ENCODE data around the gene RPS19BP1. TPM values are rescaled to one million over a fixed set of nuclear protein-coding genes. Genes with fewer than 3 reads are reported as not detected.
A peak's percentile ranks its signal among the peaks of the same experiment; 100 is the strongest.
"Not testable (repeated sequence)": the region's sequence is repeated elsewhere in the genome, so short reads cannot be mapped to it uniquely, and the experiment has no call there.

RPS19BP1 gene
- total RNA-seq, 1 donor from 2014 or later, result 72.1 TPM

GRCh38 chr22:39510529-39511149, 21.9 kb downstream of the RPS19BP1 start:
- H3K36me3 ChIP-seq (ENCODE audit: control insufficient read depth, insufficient read depth, low read length), result peaks cover 42% of the 10 kb centered on the region

GRCh38 chr22:39508393-39508792, 24.2 kb downstream of the RPS19BP1 start:
- no peak overlapping the region for H3K4me3 ChIP-seq (ENCODE audit: low read depth, low read length)
- FAIRE-seq (no peak), DNase-seq (ENCODE audit: low read depth) (no peak)
- no peak for TF ChIP-seq CTCF (IDR thresholded peaks at IDR 0.05; ENCODE audit: insufficient read depth, low read length, severe bottlenecking)
- H3K27me3 ChIP-seq (ENCODE audit: control insufficient read depth, insufficient read depth, low read length), result no peaks in the 10 kb centered on the region
- H3K36me3 ChIP-seq (ENCODE audit: control insufficient read depth, insufficient read depth, low read length), result peaks cover 35% of the 10 kb centered on the region

More at GRCh38 chr22:39510529-39511149, 21.9 kb downstream of the RPS19BP1 start:
- DNase-seq (ENCODE audit: low read depth) (no peak), FAIRE-seq (no peak)
- no peaks in the 10 kb centered on the region for H3K27me3 ChIP-seq (ENCODE audit: control insufficient read depth, insufficient read depth, low read length)
- no peak for TF ChIP-seq CTCF (IDR thresholded peaks at IDR 0.05; ENCODE audit: insufficient read depth, low read length, severe bottlenecking)
- H3K4me3 ChIP-seq (ENCODE audit: low read depth, low read length), result no peak overlapping the region

GRCh38 chr22:39507021-39507420, 25.5 kb downstream of the RPS19BP1 start:
- DNase-seq (ENCODE audit: low read depth); H3K27me3 ChIP-seq (ENCODE audit: control insufficient read depth, insufficient read depth, low read length); FAIRE-seq; H3K4me3 ChIP-seq (ENCODE audit: low read depth, low read length): not testable (repeated sequence)
- H3K36me3 ChIP-seq (ENCODE audit: control insufficient read depth, insufficient read depth, low read length), result peaks cover 32% of the 10 kb centered on the region

- Histone ChIP-seq H3K27me3 (ENCODE audit: control insufficient read depth, insufficient read depth, low read length) (no peaks in the 10 kb centered on the region), H3K4me3 (ENCODE audit: low read depth, low read length) (no peak overlapping the region), H3K36me3 (ENCODE audit: control insufficient read depth, insufficient read depth, low read length) (peaks cover 17% of the 10 kb centered on the region)
- DNase-seq (ENCODE audit: low read depth) (no peak), FAIRE-seq (no peak)
- TF ChIP-seq CTCF (IDR thresholded peaks at IDR 0.05; ENCODE audit: insufficient read depth, low read length, severe bottlenecking), result no peak
Measured at GRCh38 chr22:39504071-39504470, 28.5 kb downstream of the RPS19BP1 start.

GRCh38 chr22:39503630-39504029, 28.9 kb downstream of the RPS19BP1 start:
- no peak for TF ChIP-seq CTCF (IDR thresholded peaks at IDR 0.05; ENCODE audit: insufficient read depth, low read length, severe bottlenecking)
- H3K36me3 ChIP-seq (ENCODE audit: control insufficient read depth, insufficient read depth, low read length), result peaks cover 17% of the 10 kb centered on the region
- DNase-seq (ENCODE audit: low read depth) (no peak), FAIRE-seq (no peak)
- no peaks in the 10 kb centered on the region for H3K27me3 ChIP-seq (ENCODE audit: control insufficient read depth, insufficient read depth, low read length)
- H3K4me3 ChIP-seq (ENCODE audit: low read depth, low read length), result no peak overlapping the region

GRCh38 chr22:39502789-39503409, 29.6 kb downstream of the RPS19BP1 start:
- no peak for TF ChIP-seq CTCF (IDR thresholded peaks at IDR 0.05; ENCODE audit: insufficient read depth, low read length, severe bottlenecking)
- H3K36me3 ChIP-seq (ENCODE audit: control insufficient read depth, insufficient read depth, low read length), result peaks cover 17% of the 10 kb centered on the region
- no peak for FAIRE-seq
- no peak for DNase-seq (ENCODE audit: low read depth)
- peak overlapping the region; percentile 67 for H3K4me3 ChIP-seq (ENCODE audit: low read depth, low read length)
- H3K27me3 ChIP-seq (ENCODE audit: control insufficient read depth, insufficient read depth, low read length), result no peaks in the 10 kb centered on the region

Measured in bronchial epithelial cell (primary cell).